ENCODE data around the gene CYP4F8. TPM values are rescaled to one million over a fixed set of nuclear protein-coding genes. Genes with fewer than 3 reads are reported as not detected.

The CYP4F8 gene
- total and polyA plus RNA-seq, 2 of the 8 experiments (the other 6 are each of a cell fraction or from before 2014, with no cell fraction given), result not detected

- Histone ChIP-seq H2BK5ac (ENCODE audit: low read depth, low read length) (no peak overlapping the region), H3K36me3 (ENCODE audit: control insufficient read depth in 2 of 4, insufficient read depth in 4 of 4, low read length in 3 of 4) (no peaks in the 10 kb centered on the region), H3K79me2 (ENCODE audit: control insufficient read depth in 1 of 2, insufficient read depth in 2 of 2, low read length in 2 of 2) (no peaks in the 10 kb centered on the region), H3K4me2 (ENCODE audit: insufficient read depth in 1 of 2, low read depth in 2 of 2, low read length in 2 of 2) (no peak overlapping the region), H3K23me2 (ENCODE audit: low read depth, low read length) (no peaks in the 10 kb centered on the region), H2BK20ac (ENCODE audit: low read length) (no peak overlapping the region), H3K9me3 (ENCODE audit: insufficient read depth in 2 of 2, low read depth in 1 of 2, low read length in 1 of 2) (peaks cover 39 to 49% of the 10 kb centered on the region in 2 experiments), H3K18ac (ENCODE audit: extremely low read depth, low read length) (no peak overlapping the region), H4K91ac (replicated peaks; ENCODE audit: insufficient read length, low read length) (no peak overlapping the region), H3K4ac (replicated peaks; ENCODE audit: insufficient read length, low read depth, low read length) (no peak overlapping the region), H3K23ac (ENCODE audit: insufficient read length) (no peak overlapping the region), H4K20me1 (replicated peaks in 1 of 2; ENCODE audit: control insufficient read depth in 1 of 2, insufficient read depth in 2 of 2, low read length in 2 of 2) (no peaks in the 10 kb centered on the region), H3K14ac (ENCODE audit: insufficient read length) (no peak overlapping the region), H3K4me3 (ENCODE audit: extremely low read depth in 1 of 4, insufficient read depth in 2 of 4, low read depth in 3 of 4, low read length in 4 of 4) (no peak overlapping the region), H2BK12ac (ENCODE audit: low read depth, low read length) (no peak overlapping the region), H3K79me1 (ENCODE audit: low read depth, low read length) (no peaks in the 10 kb centered on the region), H2BK120ac (replicated peaks; ENCODE audit: low read depth, low read length) (no peak overlapping the region), H3K27ac (ENCODE audit: low read depth, low read length) (no peak overlapping the region), H3K56ac (replicated peaks; ENCODE audit: insufficient read length, low read depth, low read length) (no peak overlapping the region), H4K5ac (ENCODE audit: insufficient read length, low read depth, low read length) (no peak overlapping the region), H2AFZ (ENCODE audit: low read length) (no peak overlapping the region), H3K9ac (replicated peaks in 1 of 4; ENCODE audit: extremely low read depth in 1 of 4, low read depth in 3 of 4, low read length in 3 of 4) (no peak overlapping the region), H2AK5ac (ENCODE audit: low read depth, low read length) (no peak overlapping the region), H4K8ac (ENCODE audit: extremely low read depth, insufficient read depth, low read length) (no peak overlapping the region), H3K4me1 (replicated peaks in 1 of 4; ENCODE audit: control insufficient read depth in 3 of 4, insufficient read depth in 4 of 4, low read length in 3 of 4) (no peaks in the 10 kb centered on the region), H3K27me3 (replicated peaks in 1 of 4; ENCODE audit: control insufficient read depth in 3 of 4, extremely low read depth in 1 of 4, insufficient read depth in 3 of 4, low read length in 3 of 4) (no peaks in the 10 kb centered on the region), H2BK15ac (ENCODE audit: low read length) (no peak overlapping the region)
- TF ChIP-seq CHD1 (IDR thresholded peaks at IDR 0.05; ENCODE audit: low read depth, low read length), result no peak
- no peak for TF ChIP-seq JUND (IDR thresholded peaks at IDR 0.05; ENCODE audit: low read length)
- no peak for TF ChIP-seq KDM1A (IDR thresholded peaks at IDR 0.05; ENCODE audit: borderline replicate concordance, low read length)
- ChIA-PET POLR2A (ENCODE audit: partially characterized antibody) (no interaction called here), CTCF (ENCODE audit: partially characterized antibody) (no interaction called here)
- DNase-seq (ENCODE audit: low read depth in 1 of 2, low spot score in 2 of 2) (no peak), FAIRE-seq (no peak)
- 85% methylated on average over 19 of the region's 22 CpGs; no CpG with 5 or more reads in 1 of the 2 experiments for WGBS, 2 experiments (ENCODE audit: extremely low coverage in 1 of 2, insufficient coverage in 1 of 2, insufficient read length in 1 of 2, insufficient replicate concordance in 2 of 2, low coverage in 1 of 2, low lambda C conversion rate in 2 of 2, missing lambda C conversion rate in 1 of 2)
Observed at GRCh38 chr19:15628236-15629002, 13.4 kb downstream of the CYP4F8 start.
